Measurements from ENCODE around the gene FAXDC2. TPM values are rescaled to one million over a fixed set of nuclear protein-coding genes. Genes with fewer than 3 reads are reported as not detected.

FAXDC2 gene
- total RNA-seq, 4 donors from 2014 or later: 1.6 to 30.1 (median 7.3) TPM

GRCh38 chr5:154862766-154863165 lies 12.4 kb upstream of the FAXDC2 start:
- WGBS, 2 donors: 65 to 79% methylated on average over 2 of the region's 2 CpGs
- Histone ChIP-seq H3K27me3 (no peaks in the 10 kb centered on the region), H3K4me1 (peaks cover 0 to 56% (median 33%) of the 10 kb centered on the region in 3 donors), H3K27ac (no peak overlapping the region), H3K9me3 (no peaks in the 10 kb centered on the region), H3K4me3 (no peak overlapping the region), H3K36me3 (peaks cover 0 to 62% (median 10%) of the 10 kb centered on the region in 3 donors)
- no peak for DNase-seq
- intact Hi-C loops (cut with DNase I): no loop called here
- TF ChIP-seq CTCF (IDR thresholded peaks at IDR 0.05) (no peak), POLR2A (IDR thresholded peaks at IDR 0.05) (no peak)

GRCh38 chr5:154861946-154862345 lies 11.5 kb upstream of the FAXDC2 start:
- Histone ChIP-seq H3K4me1 (peaks cover 0 to 63% (median 34%) of the 10 kb centered on the region in 3 donors), H3K4me3 (no peak overlapping the region), H3K27me3 (no peaks in the 10 kb centered on the region), H3K27ac (no peak overlapping the region), H3K36me3 (peaks cover 0 to 54% (median 10%) of the 10 kb centered on the region in 3 donors), H3K9me3 (no peaks in the 10 kb centered on the region)
- intact Hi-C loops (cut with DNase I): no loop called here
- WGBS, 2 donors: 79 to 87% methylated on average over 8 of the region's 8 CpGs
- DNase-seq: no peak
- TF ChIP-seq CTCF (IDR thresholded peaks at IDR 0.05): no peak
- TF ChIP-seq POLR2A (IDR thresholded peaks at IDR 0.05): no peak

- no peak for TF ChIP-seq POLR2A (IDR thresholded peaks at IDR 0.05)
- no peak for TF ChIP-seq CTCF (IDR thresholded peaks at IDR 0.05)
- WGBS, 2 donors: 23 to 44% methylated on average over 4 of the region's 4 CpGs
- no peak for DNase-seq
- Histone ChIP-seq H3K4me1 (peaks cover 0 to 60% (median 38%) of the 10 kb centered on the region in 3 donors), H3K9me3 (no peaks in the 10 kb centered on the region), H3K27ac (peak overlapping the region in 3 of 4 donors; percentile 32 to 100 (median 98)), H3K36me3 (peaks cover 0 to 42% (median 5%) of the 10 kb centered on the region in 3 donors), H3K4me3 (peak overlapping the region in 3 of 4 donors; percentile 74 to 93 (median 90)), H3K27me3 (no peaks in the 10 kb centered on the region)
- intact Hi-C loops (cut with DNase I): no loop called here
These were observed 10.4 kb upstream of the FAXDC2 start for GRCh38 chr5:154860765-154861164.

- peaks cover 0 to 57% (median 38%) of the 10 kb centered on the region in 3 donors for H3K4me1 ChIP-seq
- H3K27ac ChIP-seq: peak overlapping the region; percentile 94 to 100 (median 98)
- H3K36me3 ChIP-seq: peaks cover 0 to 35% (median 0%) of the 10 kb centered on the region in 3 donors
- H3K27me3 ChIP-seq: no peaks in the 10 kb centered on the region
- WGBS, 2 donors: 22 to 35% methylated on average over 5 of the region's 5 CpGs
- peak overlapping the region; percentile 62 to 93 (median 82) for H3K4me3 ChIP-seq
- TF ChIP-seq CTCF (IDR thresholded peaks at IDR 0.05): no peak
- peak in 1 of 4 donors; percentile 13 for TF ChIP-seq POLR2A (IDR thresholded peaks at IDR 0.05)
- DNase-seq: no peak
- no peaks in the 10 kb centered on the region for H3K9me3 ChIP-seq
- intact Hi-C loops (cut with DNase I): no loop called here
These were observed 9.7 kb upstream of the FAXDC2 start for GRCh38 chr5:154860123-154860522.

- Histone ChIP-seq H3K27ac (peak overlapping the region; percentile 94 to 100 (median 98)), H3K36me3 (peaks cover 0 to 26% (median 0%) of the 10 kb centered on the region in 3 donors), H3K27me3 (no peaks in the 10 kb centered on the region), H3K4me3 (peak overlapping the region; percentile 62 to 93 (median 82)), H3K9me3 (no peaks in the 10 kb centered on the region), H3K4me1 (peaks cover 0 to 57% (median 38%) of the 10 kb centered on the region in 3 donors)
- WGBS, 2 donors: 0 to 1% methylated on average over 26 of the region's 26 CpGs
- TF ChIP-seq CTCF (IDR thresholded peaks at IDR 0.05): no peak
- no peak for TF ChIP-seq POLR2A (IDR thresholded peaks at IDR 0.05)
- DNase-seq: no peak
- intact Hi-C loops (cut with DNase I): no loop called here
These were observed 8.8 kb upstream of the FAXDC2 start for GRCh38 chr5:154858972-154859871.
